A673 (cell line): Measurements from ENCODE around the gene CCDC157. TPM values are rescaled to one million over a fixed set of nuclear protein-coding genes. Genes with fewer than 3 reads are reported as not detected.

Experiments
- total RNA-seq: library from RNA; stranded (reverse); gene quantifications from 2 replicates; pipeline ENCODE4 v1.2.3, GENCODE V29; 2021

Gene CCDC157
- total RNA-seq, 1 experiment from 2014 or later, result 5.7 TPM

Other genes starting within 250 kb of the CCDC157 start
- 0.24 and 0.59 TPM in 2 replicates for gene LIF, start 110.2 kb upstream of the CCDC157 start, total RNA-seq
- not detected in 2 replicates for gene OSM, start 90.2 kb upstream of the CCDC157 start, total RNA-seq
- 2.0 and 5.5 TPM in 2 replicates for gene CASTOR1, start 67.5 kb upstream of the CCDC157 start, total RNA-seq
- 8.4 and 10.6 TPM in 2 replicates for gene TBC1D10A, start 30.1 kb upstream of the CCDC157 start, total RNA-seq
- gene SF3A1, start 113 bp upstream of the CCDC157 start, total RNA-seq, result 346 and 366 TPM in 2 replicates
- gene RNF215, start 30.4 kb downstream of the CCDC157 start, total RNA-seq, result 18.9 and 22.4 TPM in 2 replicates
- gene SEC14L2, start 40.0 kb downstream of the CCDC157 start, total RNA-seq, result 14.4 and 19.4 TPM in 2 replicates
- 82.6 and 86.9 TPM in 2 replicates for gene MTFP1, start 68.8 kb downstream of the CCDC157 start, total RNA-seq
- gene SEC14L3, start 115.0 kb downstream of the CCDC157 start, total RNA-seq, result not detected in 2 replicates
- gene SEC14L4, start 148.7 kb downstream of the CCDC157 start, total RNA-seq, result not detected in 2 replicates
- gene SEC14L6, start 189.7 kb downstream of the CCDC157 start, total RNA-seq, result not detected in 2 replicates
- gene GAL3ST1, start 217.7 kb downstream of the CCDC157 start, total RNA-seq, result 0.58 and 0.83 TPM in 2 replicates
- gene PES1, start 234.9 kb downstream of the CCDC157 start, total RNA-seq, result 151 and 175 TPM in 2 replicates